LNCaP clone FGC (cell line): ENCODE results near the gene ANK2.

Experiments used
- DNase-seq: peaks from one replicate; pipeline ENCODE4 v3.0.0-alpha.2; 2011; ENCODE audit warnings: low read depth
- H3K4me3 ChIP-seq: 2 replicates; pipeline ENCODE4 v1.5.1; 2011; ENCODE audit warnings: mild to moderate bottlenecking, low read depth, low read length, control low read depth
- TF ChIP-seq, protein P1 (sequence below): IDR thresholded peaks from 2 replicates; pipeline ENCODE4 v1.5.1; 2012; ENCODE audit warnings: mild to moderate bottlenecking; ENCODE audit not compliant: control insufficient read depth, insufficient read depth; ENCODE audit errors: extremely low read depth

ANK2 gene

DNA sequence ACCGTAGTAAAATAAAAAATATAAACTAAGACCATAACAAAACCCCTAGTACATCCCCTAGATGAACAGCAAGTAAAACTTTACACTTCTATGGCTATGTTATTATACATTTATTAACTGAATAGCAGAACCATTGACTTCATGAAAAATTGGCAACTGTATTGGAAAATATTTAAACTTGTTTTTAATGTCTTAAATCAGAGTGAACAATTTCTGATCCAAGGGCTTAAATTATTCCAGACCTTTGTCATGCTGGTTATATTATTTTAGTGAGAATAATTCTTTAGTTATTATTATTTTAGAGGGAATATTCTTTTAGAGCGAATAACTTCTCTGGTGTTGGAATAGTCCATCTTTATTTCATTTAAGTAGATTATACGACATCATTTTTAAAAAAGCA lies 265.0 kb downstream of the ANK2 start:
- no peak overlapping the region for H3K4me3 ChIP-seq
- no peak for DNase-seq
- TF ChIP-seq, protein P1, sequence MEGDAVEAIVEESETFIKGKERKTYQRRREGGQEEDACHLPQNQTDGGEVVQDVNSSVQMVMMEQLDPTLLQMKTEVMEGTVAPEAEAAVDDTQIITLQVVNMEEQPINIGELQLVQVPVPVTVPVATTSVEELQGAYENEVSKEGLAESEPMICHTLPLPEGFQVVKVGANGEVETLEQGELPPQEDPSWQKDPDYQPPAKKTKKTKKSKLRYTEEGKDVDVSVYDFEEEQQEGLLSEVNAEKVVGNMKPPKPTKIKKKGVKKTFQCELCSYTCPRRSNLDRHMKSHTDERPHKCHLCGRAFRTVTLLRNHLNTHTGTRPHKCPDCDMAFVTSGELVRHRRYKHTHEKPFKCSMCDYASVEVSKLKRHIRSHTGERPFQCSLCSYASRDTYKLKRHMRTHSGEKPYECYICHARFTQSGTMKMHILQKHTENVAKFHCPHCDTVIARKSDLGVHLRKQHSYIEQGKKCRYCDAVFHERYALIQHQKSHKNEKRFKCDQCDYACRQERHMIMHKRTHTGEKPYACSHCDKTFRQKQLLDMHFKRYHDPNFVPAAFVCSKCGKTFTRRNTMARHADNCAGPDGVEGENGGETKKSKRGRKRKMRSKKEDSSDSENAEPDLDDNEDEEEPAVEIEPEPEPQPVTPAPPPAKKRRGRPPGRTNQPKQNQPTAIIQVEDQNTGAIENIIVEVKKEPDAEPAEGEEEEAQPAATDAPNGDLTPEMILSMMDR: no peak

DNA sequence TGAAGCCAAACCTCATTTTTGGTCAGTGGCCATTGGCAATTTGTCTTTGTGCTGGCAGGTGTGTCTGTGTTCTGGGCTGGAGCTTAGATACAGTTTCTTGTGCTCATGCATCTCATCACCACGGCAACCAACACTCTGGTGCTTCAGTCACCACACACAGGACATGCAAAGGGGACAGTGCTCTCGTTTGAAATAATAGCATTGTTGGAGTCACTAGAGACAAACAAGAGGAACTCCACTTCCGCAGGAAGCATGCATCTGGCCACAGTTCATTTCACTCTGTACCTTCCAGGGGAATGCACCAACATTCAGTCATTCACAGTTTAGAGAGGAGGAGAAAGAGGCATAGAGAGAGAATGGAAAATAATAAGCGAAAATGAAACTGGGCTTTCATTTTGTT lies 267.4 kb downstream of the ANK2 start:
- TF ChIP-seq, protein P1: no peak
- H3K4me3 ChIP-seq: no peak overlapping the region
- DNase-seq: no peak

DNA sequence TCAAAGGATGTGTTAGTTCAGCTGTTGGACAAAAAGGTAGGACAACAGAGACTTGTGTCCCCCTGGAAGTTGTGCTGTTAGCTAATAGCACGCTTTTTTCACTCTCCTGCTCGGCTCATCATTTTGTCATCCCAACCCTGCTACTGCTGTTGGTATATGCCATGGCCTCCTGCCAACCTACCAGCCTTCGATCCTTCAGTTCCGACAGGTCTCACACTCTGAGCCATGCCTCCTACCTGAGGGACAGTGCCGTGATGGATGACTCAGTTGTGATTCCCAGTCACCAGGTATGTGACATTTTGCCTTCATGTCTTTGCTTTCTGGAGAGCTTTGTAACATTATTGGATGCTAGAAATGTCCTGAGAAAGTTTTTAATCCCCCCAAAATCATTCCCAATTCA lies 268.1 kb downstream of the ANK2 start:
- no peak for DNase-seq
- H3K4me3 ChIP-seq: no peak overlapping the region
- TF ChIP-seq, protein P1: no peak

GRCh38 chr4:113322736-113323135 lies 273.3 kb downstream of the ANK2 start:
- TF ChIP-seq, protein P1: no peak
- H3K4me3 ChIP-seq: no peak overlapping the region

DNA sequence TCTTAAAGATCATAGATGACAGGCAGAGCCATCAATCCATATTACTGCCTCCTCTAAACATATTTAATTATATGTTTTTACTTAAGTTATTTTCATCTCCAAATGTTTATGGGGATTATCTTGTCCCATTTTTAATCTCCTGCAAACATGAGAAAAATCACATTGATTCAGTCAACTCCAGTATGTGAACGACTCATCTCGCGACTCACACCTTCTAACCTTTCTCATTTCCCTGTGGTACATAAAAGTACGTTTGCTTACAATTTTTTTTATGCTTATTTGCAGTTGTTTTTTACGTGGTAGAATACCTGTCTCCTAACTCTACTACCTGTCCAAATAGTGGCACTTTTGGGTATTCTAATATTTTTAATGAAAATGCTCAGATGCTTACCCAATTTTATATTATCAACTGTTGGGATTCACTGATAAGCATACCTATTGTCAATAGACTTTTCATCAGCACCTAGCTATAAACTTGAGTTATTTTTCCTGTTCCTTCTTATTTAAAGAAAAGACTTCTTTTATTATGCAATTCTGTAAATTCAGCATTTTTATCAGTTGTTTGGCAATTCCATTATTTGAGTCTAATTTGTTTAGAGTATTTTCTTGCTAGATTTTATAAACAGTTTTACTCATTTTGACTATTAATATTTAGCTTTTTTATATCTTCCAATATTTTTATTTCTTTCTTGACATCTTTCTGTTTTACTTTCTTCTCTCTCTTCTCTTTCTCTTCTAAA lies 276.6 kb downstream of the ANK2 start:
- TF ChIP-seq, protein P1: no peak
- no peak for DNase-seq
- no peak overlapping the region for H3K4me3 ChIP-seq

More at GRCh38 chr4:113322736-113323135, 273.3 kb downstream of the ANK2 start:
- DNase-seq: no peak

- no peak overlapping the region for H3K4me3 ChIP-seq
Observed at GRCh38 chr4:113327494-113327893, 278.0 kb downstream of the ANK2 start.

More at GRCh38 chr4:113327494-113327893, 278.0 kb downstream of the ANK2 start:
- TF ChIP-seq, protein P1: no peak
- DNase-seq: no peak
